DOHH2 (cell line): ENCODE data around the gene LTB4R2.

Source experiments
- EZH2phosphoT487 ChIP-seq: fragments of 200-600 bp; sonication (generic); IDR thresholded peaks from 2 replicates; pipeline ENCODE4 v1.6.1; 2017; ENCODE audit warnings: borderline replicate concordance, mild to moderate bottlenecking, antibody characterized with exemption, low read length, moderate library complexity, mixed read lengths
- TF ChIP-seq, protein P1 (sequence below): fragments of 200-600 bp; sonication (generic); IDR thresholded peaks from one replicate; pipeline ENCODE4 v1.5.1; 2014; ENCODE audit warnings: antibody characterized with exemption, mild to moderate bottlenecking, low read depth, low read length; ENCODE audit not compliant: poor library complexity, severe bottlenecking

DNA sequence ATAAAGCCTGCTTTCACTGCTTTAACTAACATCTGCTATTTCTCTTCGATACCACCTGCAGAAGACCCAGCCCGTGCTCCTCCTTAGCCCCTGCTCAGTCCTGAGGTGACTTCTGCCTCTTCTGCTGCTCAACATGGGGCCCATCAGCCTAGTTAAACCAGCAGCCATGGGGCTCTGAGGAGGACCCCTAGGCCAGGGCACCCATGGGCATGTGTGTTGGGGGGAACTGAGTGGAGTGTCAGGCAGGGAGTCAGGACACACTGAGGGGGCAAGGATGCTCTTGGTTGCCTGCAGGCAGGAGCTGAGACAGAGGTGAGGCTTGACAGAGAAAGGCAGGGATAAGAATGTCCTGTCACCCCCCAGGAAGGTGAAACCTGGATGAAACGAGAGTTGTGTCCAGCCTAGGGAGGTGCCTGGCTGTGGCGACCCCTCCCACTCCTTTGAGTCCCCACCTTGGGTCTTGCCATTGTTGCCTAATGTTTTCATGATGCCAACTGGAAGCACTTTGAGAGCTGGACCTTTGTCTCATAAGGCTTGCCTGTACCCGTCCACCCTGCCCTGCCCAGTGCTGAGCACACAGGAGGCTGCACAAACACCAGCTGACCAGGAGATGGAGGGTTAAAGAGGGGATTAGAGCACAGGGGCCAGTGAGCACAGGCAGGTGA lies 26.0 kb upstream of the LTB4R2 start:
- TF ChIP-seq, protein P1, sequence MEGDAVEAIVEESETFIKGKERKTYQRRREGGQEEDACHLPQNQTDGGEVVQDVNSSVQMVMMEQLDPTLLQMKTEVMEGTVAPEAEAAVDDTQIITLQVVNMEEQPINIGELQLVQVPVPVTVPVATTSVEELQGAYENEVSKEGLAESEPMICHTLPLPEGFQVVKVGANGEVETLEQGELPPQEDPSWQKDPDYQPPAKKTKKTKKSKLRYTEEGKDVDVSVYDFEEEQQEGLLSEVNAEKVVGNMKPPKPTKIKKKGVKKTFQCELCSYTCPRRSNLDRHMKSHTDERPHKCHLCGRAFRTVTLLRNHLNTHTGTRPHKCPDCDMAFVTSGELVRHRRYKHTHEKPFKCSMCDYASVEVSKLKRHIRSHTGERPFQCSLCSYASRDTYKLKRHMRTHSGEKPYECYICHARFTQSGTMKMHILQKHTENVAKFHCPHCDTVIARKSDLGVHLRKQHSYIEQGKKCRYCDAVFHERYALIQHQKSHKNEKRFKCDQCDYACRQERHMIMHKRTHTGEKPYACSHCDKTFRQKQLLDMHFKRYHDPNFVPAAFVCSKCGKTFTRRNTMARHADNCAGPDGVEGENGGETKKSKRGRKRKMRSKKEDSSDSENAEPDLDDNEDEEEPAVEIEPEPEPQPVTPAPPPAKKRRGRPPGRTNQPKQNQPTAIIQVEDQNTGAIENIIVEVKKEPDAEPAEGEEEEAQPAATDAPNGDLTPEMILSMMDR: no peak
- TF ChIP-seq EZH2phosphoT487: no peak
